Measurements from ENCODE around the gene PCID2.

PCID2 gene

GRCh38 chr13:113219256-113219940, 10.9 kb upstream of the PCID2 start:
- DNase-seq, result no peak

- no peak for DNase-seq
These were observed 10.1 kb upstream of the PCID2 start for GRCh38 chr13:113218586-113218985.

GRCh38 chr13:113216254-113217048, 8.0 kb upstream of the PCID2 start:
- DNase-seq, result peak in 1 of 2 experiments; percentile 12

GRCh38 chr13:113211774-113212173, 3.3 kb upstream of the PCID2 start:
- no peak for DNase-seq

- no peak for DNase-seq
These were observed 2.4 kb upstream of the PCID2 start for GRCh38 chr13:113210833-113211232.

DNA sequence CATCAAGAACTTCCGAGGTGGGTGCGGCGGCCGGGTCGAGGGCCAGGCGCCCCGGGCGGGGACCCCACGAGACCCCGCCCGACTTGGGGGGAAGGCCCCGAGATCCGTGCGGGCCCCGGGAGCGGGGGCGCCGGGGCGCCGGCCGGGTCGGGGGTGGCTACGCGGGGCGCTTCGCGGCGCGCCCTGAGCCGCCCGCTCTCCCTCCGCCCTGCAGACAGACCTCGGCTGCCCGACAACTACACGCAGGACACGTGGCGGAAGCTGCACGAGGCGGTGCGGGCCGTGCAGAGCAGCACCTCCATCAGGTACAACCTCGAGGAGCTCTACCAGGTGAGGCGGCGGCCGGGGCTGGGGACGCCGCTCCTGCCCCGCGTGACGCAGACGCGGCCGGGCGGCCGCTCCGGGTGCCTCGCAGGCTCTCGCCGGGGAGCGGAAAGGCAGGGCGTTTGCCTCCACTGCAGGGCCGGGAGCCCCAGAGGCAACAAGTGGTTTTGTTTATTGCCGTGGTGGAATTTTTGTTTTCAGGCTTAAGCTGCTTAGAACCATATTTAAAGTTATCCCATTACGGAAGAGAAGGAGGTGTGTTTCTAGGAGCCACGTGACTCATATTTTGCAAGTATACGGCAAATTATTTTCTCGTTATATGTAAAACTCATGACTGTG, 1.4 kb upstream of the PCID2 start:
- peak; percentile 23 to 56 for DNase-seq

DNA sequence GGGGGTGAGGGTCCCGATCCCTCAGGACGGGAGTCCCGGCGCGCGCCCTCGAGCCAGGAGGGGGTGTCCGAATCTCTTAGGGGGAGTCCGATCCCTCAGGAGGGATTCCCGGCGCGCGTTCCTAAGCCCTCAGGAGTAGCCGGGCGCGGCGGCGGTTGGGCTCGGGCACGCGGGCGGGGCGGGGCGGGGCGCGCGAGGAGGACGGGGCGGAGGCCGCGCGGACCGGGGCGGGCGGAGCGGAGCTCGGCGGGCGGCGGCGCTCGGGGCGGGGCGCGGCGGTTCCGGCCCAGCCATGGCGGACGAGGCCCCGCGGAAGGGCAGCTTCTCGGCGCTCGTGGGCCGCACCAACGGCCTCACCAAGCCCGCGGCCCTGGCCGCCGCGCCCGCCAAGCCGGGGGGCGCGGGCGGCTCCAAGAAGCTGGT, 878 bp upstream of the PCID2 start, which contains the start of gene CUL4A:
Gene CUL4A, plus strand, starts transcription at position 278 of the 423 bp plus-strand sequence. Its CDS starts 15 bp downstream, at position 293.
- peak; percentile 66 to 69 for DNase-seq

GRCh38 chr13:113207890-113208420, 514 bp downstream of the PCID2 start:
- peak; percentile 31 to 42 for DNase-seq

GRCh38 chr13:113207460-113207859, 1.0 kb downstream of the PCID2 start:
- DNase-seq, result no peak

DNA sequence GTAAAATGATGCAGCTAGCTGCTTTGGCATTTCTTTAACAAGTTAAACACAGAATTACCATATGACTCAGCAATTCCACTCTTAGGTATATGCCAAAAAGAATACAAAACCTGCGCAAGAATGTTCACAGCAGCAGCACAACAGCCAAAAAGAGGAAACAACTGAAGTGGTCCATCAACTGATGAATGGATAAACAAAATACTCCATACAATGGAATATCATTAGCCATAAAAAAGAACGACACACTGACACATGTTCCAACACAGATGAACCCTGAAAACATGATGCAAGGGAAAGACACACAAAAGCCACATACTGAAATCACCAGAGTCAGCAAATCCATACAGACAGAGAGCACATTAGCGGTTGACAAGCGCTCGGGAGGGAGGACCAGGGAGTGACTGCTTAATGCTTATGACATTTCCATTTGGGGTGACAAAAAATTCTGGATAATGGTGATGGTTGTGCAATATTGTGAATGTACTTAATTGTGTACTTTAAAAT, 3.0 kb downstream of the PCID2 start:
- no peak for DNase-seq

GRCh38 chr13:113204378-113204734, 4.1 kb downstream of the PCID2 start:
- no peak for DNase-seq

DNA sequence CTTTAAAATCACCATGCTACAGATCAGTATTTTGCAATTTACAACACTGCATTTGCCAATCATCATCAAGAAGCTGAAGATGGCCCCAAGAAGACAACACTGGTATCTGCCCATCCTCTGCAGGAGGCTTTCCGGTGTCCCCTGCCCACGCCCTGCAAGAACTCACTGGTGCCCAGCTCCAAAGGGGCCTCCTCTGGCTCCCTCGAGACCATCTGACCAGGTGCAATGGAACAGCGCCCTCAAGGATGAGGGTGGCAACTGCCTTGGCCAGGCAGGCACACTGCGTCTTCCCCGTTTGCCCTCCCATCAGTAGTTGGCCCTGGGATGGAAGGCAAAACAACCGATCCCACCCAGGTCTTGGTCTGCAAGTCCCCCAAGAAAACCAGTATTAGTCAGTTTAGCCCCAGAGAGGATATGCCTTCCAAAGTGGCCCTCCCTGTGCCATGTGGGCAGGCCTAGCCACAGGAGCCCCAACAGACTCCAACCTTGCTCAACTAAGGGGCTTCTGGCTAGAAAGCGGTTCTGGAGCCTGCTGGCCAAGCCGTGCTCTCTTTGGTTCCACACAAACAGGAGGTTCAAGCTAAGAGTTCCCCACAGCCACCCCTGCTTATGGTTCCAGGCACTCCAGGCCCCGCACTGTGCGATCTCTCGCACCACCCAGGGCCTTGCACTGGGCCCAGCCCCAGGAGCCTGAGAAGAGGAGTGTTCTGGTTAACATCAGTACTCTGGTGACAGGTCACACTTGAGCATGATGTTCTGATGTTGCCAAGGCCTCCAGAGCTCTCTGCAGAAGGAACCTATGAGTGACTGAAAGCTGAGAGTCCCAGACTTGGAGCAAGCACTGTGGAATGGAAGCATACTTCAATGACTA, 4.7 kb downstream of the PCID2 start:
- DNase-seq, result no peak

GRCh38 chr13:113202912-113203311, 5.6 kb downstream of the PCID2 start:
- no peak for DNase-seq

GRCh38 chr13:113201815-113202214, 6.7 kb downstream of the PCID2 start:
- no peak for DNase-seq

- no peak for DNase-seq
These were observed 11.3 kb downstream of the PCID2 start for GRCh38 chr13:113196970-113197737.

DNA sequence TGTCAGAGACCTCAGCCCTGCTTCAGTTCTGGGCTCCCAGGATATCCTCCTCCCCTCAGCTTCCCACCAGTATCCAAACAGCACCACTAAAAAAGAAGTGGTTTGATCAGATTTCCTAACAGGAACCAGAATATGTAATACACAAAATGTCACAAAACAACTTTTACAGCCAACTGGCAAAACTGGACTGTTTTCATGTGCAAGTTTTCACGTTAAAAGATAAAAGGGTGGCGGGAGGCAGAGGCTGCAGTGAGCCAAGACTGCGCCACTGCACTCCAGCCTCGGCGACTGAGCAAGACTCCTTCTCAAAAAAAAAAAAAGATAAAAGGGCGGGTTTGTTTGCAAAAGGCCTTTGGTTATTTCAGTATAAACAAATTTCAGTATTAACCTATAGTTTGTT, 13.1 kb downstream of the PCID2 start:
- DNase-seq, result no peak

DNA sequence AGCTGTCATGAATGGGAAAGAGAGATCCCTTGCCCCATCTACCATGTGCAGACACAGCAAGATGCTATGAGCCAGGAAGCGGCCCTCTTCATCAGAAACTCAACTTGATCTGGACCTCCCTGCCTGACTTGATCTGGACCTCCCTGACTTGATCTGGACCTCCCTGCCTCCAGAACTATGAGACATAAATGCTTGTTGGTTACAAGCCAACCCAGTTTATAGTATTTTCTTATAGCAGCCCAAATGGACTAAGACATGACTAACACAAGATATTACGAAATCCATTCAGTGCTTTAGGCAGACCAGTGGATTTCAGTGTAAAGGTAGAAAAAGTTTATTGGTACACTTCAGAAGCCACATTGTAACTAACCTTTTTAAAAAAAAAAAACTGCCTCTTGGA, 15.6 kb downstream of the PCID2 start:
- no peak for DNase-seq

- no peak for DNase-seq
These were observed 16.2 kb downstream of the PCID2 start for GRCh38 chr13:113192279-113192678.

DNA sequence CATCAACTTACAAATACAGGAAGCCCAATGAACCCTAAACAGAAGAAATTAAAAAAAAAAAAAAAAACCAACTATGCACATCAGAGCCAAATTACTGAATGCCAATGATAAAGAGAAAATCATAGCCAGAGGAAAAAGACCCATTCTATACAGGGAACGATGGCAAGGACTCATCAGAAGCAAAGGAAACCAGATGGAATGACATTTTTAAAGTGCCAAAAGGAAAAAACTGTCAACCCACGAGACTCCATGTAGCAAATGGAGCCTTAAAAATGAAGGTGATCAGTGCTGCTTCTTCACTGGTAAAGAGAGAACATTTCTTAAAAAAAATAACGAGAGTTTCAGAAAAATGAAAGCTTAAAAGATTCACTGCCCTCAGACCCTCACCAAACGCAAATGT, 18.3 kb downstream of the PCID2 start:
- DNase-seq, result no peak

GRCh38 chr13:113187883-113188665, 20.4 kb downstream of the PCID2 start:
- no peak for DNase-seq

DNA sequence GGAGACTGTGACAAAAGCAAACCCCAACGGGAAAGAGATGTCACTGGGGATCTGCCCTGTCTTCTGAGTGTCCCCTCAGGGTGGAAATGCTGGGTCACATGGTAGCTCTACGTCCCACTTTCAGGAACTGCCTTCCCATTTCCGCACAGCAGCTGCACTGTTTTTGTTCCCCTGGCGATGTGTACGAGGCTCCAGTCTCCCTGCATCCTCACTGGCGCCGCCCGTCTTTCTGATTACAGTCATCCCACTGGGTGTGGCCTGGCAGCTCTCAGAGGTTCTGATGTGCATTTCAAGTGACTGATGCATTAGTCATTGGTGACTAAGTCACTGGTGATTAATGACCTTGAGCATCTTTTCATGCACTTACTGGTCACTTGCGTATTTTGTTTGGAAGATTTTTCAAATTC, 21.2 kb downstream of the PCID2 start:
- DNase-seq, result no peak
